ENCODE measurements around the gene SCFD2.

- no peak for TF ChIP-seq POLR2A (IDR thresholded peaks at IDR 0.05; ENCODE audit: low read depth, low read length)
- no peak for TF ChIP-seq EZH2 (IDR thresholded peaks at IDR 0.05; ENCODE audit: borderline replicate concordance, low read depth, low read length, severe bottlenecking)
- no peak for TF ChIP-seq FOS (IDR thresholded peaks at IDR 0.05; ENCODE audit: borderline replicate concordance, insufficient read depth, low read length)
- no peak for TF ChIP-seq POLR2AphosphoS5 (IDR thresholded peaks at IDR 0.05; ENCODE audit: insufficient read depth, low read depth, low read length)
- TF ChIP-seq, protein P1, sequence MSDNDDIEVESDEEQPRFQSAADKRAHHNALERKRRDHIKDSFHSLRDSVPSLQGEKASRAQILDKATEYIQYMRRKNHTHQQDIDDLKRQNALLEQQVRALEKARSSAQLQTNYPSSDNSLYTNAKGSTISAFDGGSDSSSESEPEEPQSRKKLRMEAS (IDR thresholded peaks at IDR 0.05; ENCODE audit: insufficient read depth, insufficient read length): no peak
- TF ChIP-seq, protein P2, sequence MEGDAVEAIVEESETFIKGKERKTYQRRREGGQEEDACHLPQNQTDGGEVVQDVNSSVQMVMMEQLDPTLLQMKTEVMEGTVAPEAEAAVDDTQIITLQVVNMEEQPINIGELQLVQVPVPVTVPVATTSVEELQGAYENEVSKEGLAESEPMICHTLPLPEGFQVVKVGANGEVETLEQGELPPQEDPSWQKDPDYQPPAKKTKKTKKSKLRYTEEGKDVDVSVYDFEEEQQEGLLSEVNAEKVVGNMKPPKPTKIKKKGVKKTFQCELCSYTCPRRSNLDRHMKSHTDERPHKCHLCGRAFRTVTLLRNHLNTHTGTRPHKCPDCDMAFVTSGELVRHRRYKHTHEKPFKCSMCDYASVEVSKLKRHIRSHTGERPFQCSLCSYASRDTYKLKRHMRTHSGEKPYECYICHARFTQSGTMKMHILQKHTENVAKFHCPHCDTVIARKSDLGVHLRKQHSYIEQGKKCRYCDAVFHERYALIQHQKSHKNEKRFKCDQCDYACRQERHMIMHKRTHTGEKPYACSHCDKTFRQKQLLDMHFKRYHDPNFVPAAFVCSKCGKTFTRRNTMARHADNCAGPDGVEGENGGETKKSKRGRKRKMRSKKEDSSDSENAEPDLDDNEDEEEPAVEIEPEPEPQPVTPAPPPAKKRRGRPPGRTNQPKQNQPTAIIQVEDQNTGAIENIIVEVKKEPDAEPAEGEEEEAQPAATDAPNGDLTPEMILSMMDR (IDR thresholded peaks at IDR 0.05; ENCODE audit: extremely low read depth in 1 of 2, insufficient read depth in 1 of 2, low read depth in 1 of 2, low read length in 2 of 2): no peak
- no peak for TF ChIP-seq GATA2 (IDR thresholded peaks at IDR 0.05; ENCODE audit: insufficient read depth, insufficient read length, low read depth, low read length)
Measured at GRCh38 chr4:53348046-53348445, 17.8 kb downstream of the SCFD2 start.
